Measurements from ENCODE around the gene DSTN. TPM values are rescaled to one million over a fixed set of nuclear protein-coding genes. Genes with fewer than 3 reads are reported as not detected.

Gene DSTN
- total and polyA plus RNA-seq, 2 of the 4 experiments (the other 2 are of a cell fraction) = 221 to 269 TPM

- Histone ChIP-seq H2BK5ac (ENCODE audit: low read depth, low read length, poor library complexity, severe bottlenecking) (no peak overlapping the region), H4K8ac (ENCODE audit: low read depth in 2 of 2, low read length in 2 of 2) (no peak overlapping the region), H3K4ac (ENCODE audit: low read depth, low read length) (no peak overlapping the region), H3K79me1 (ENCODE audit: low read depth in 1 of 2, low read length in 2 of 2) (no peaks in the 10 kb centered on the region; a peak in 1 of 4 replicates), H2AK9ac (replicated peaks; ENCODE audit: low read depth, low read length, poor library complexity) (no peak overlapping the region), H3K9me1 (ENCODE audit: insufficient read depth, low read length) (peaks cover 1% of the 10 kb centered on the region; the same call in 1 of the 2 replicates), H3K27ac (ENCODE audit: insufficient read depth, low read length) (no peak overlapping the region), H3K56ac (ENCODE audit: extremely low read depth, insufficient read depth, low read length) (no peak overlapping the region), H3K4me3 (ENCODE audit: insufficient read depth, low read depth, low read length) (no peak overlapping the region), H3K14ac (replicated peaks; ENCODE audit: low read depth, low read length) (no peak overlapping the region), H2AK5ac (ENCODE audit: low read depth, low read length) (no peak overlapping the region), H2BK120ac (ENCODE audit: low read depth, low read length) (no peak overlapping the region), H3K4me1 (ENCODE audit: control insufficient read depth, insufficient read depth, low read length) (peaks cover 3% of the 10 kb centered on the region), H3K23ac (ENCODE audit: low read depth, low read length) (no peak overlapping the region), H2BK20ac (ENCODE audit: low read depth, low read length) (no peak overlapping the region), H3K4me2 (ENCODE audit: low read depth, low read length) (no peak overlapping the region), H3K36me3 (ENCODE audit: control insufficient read depth, insufficient read depth, low read length) (no peaks in the 10 kb centered on the region), H3K18ac (ENCODE audit: low read depth, low read length) (no peak overlapping the region), H3K9ac (ENCODE audit: low read depth, low read length) (no peak overlapping the region), H2BK15ac (ENCODE audit: low read depth, low read length) (no peak overlapping the region), H3K9me3 (ENCODE audit: control insufficient read depth, insufficient read depth, low read length) (no peaks in the 10 kb centered on the region), H3K27me3 (ENCODE audit: control insufficient read depth, insufficient read depth, low read length) (no peaks in the 10 kb centered on the region), H4K5ac (ENCODE audit: low read depth, low read length) (no peak overlapping the region), H2AFZ (replicated peaks; ENCODE audit: low read length, poor library complexity) (no peak overlapping the region), H4K20me1 (ENCODE audit: insufficient read depth, low read length) (no peaks in the 10 kb centered on the region), H4K91ac (ENCODE audit: insufficient read depth, low read depth, low read length) (no peak overlapping the region)
- in situ Hi-C loops (cut with MboI; ENCODE audit: low sequenced_read_pairs) (no loop called here), intact Hi-C loops (cut with micrococcal nuclease) (no loop called here), dilution Hi-C loops (cut with HindIII; ENCODE audit: low sequenced_read_pairs, unreplicated experiment) (no loop called here)
- POLR2A ChIA-PET (ENCODE audit: unreplicated experiment) = no interaction called here
- TF ChIP-seq NFE2L2 (IDR thresholded peaks at IDR 0.05; ENCODE audit: low read depth, low read length) (no peak), BHLHE40 (IDR thresholded peaks at IDR 0.05; ENCODE audit: low read depth, low read length) (no peak), ELK1 (IDR thresholded peaks at IDR 0.05; ENCODE audit: borderline replicate concordance, low read depth, low read length) (no peak), USF2 (IDR thresholded peaks at IDR 0.05; ENCODE audit: low read depth, low read length) (no peak), RFX5 (IDR thresholded peaks at IDR 0.05; ENCODE audit: low read depth, low read length) (no peak), MAFK (IDR thresholded peaks at IDR 0.05; ENCODE audit: low read depth, low read length) (no peak), CTCF (conservative IDR thresholded peaks at IDR 0.05; ENCODE audit: low read depth, low read length) (no peak), RCOR1 (IDR thresholded peaks at IDR 0.05; ENCODE audit: insufficient replicate concordance, low read length) (no peak), FOS (IDR thresholded peaks at IDR 0.05; ENCODE audit: low read depth, low read length) (no peak), MAZ (IDR thresholded peaks at IDR 0.05; ENCODE audit: borderline replicate concordance, low read depth, low read length) (no peak), CEBPB (IDR thresholded peaks at IDR 0.05; ENCODE audit: low read depth, low read length) (no peak)
- no TSS peak for BruUV-seq (replicated peaks)
- 83% methylated on average over 2 of the region's 4 CpGs; no CpG with 5 or more reads in 1 of the 2 experiments for WGBS, 2 experiments (ENCODE audit: extremely low coverage in 2 of 2, insufficient read length in 1 of 2)
- DNase-seq (no peak), ATAC-seq (ENCODE audit: low read depth) (no peak)
- CTCF ChIA-PET = no interaction called here
These were observed 20.7 kb upstream of the DSTN start for GRCh38 chr20:17549131-17549530.
